Measurements from ENCODE around the gene PIGQ.

The PIGQ gene

GRCh38 chr16:534856-535445 lies 34.8 kb upstream of the PIGQ start:
- DNase-seq, result no peak

- DNase-seq, result peak; percentile 77
These were observed 34.0 kb upstream of the PIGQ start for GRCh38 chr16:535446-536405.

GRCh38 chr16:536746-537145 lies 33.0 kb upstream of the PIGQ start:
- DNase-seq, result no peak

DNA sequence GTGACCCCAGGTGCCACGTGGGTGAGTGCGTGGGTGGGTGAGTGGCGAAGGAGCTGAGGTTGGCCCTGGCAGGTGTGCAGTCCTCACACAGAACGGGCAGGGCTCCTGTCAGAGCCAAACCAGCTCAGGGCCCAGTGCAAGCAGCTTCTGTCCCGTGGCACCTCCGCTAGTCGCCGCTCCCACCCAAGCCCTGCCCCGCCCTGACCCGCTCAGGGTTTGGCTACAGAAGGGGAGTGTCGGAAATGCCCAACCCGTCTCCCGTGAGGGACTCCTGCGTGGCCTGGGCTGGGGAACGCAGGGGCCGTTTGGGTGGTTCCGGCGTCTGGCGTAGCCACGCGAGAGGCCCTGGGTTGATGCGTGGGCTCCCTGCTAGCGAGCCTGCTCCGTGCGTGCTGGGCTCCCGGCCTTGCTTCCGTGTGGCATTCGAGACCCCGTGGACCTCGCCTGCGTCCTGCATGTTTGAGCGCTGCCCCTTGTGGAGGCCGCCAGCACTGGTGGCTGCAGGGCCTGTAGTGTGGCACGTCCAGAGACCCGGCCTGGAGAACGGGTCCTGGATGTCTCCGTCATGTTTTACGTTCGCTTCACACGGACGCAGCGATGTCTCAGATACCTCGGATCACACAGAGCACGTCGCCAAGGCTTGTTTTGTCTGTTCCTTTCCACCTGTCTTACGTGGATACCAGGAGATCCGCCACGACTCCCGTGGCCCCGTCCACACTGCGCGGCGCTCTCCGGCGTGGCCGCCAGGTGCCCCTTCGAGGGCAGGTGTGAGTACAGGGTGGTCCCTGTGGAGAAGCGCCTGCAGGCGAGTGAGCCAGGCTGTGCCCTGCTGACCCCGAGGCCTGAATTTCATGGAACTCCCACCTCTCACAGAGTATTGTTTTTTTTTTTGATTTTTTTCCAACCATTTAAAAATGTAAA lies 32.1 kb upstream of the PIGQ start:
- no peak for DNase-seq

DNA sequence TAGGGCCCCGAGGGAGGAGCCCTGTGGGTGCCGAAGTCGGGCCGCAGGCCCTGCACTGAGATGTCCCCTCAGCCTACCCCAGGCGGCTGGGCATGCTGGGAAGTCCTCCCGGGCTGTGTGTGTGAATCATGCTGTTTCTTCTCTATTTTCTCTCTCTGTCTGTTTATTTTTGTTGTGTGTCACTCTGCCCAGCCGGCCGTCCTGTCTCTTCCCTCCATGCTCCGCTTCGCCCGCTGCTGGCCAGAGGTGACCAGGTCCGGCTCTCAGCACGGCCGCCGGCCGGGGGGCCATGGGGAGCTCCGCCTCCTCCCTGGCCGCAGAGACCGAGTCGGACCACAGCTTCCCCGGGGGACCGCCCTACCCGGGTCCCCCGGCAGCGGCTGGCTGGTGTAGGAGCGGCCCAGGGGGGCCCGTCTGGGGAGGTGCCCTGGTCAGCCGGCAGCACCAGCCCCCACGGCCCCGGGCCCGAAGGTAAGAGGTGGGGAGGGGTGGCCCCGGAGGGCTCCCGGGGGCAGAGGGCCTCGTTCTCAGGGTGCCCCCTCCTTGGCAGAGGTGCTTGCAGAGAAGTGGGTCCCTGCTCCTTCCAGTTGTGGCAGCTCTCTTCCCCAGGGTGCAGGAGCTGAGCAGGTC lies 29.8 kb upstream of the PIGQ start:
- DNase-seq, result peak; percentile 86

- no peak for DNase-seq
These were observed 29.0 kb upstream of the PIGQ start for GRCh38 chr16:540645-541340.

- no peak for DNase-seq
These were observed 26.2 kb upstream of the PIGQ start for GRCh38 chr16:543301-544164.

GRCh38 chr16:544517-544916 lies 25.3 kb upstream of the PIGQ start:
- no peak for DNase-seq

- no peak for DNase-seq
These were observed 22.6 kb upstream of the PIGQ start for GRCh38 chr16:546909-547770.

- DNase-seq, result no peak
These were observed 21.2 kb upstream of the PIGQ start for GRCh38 chr16:548586-548985.

DNA sequence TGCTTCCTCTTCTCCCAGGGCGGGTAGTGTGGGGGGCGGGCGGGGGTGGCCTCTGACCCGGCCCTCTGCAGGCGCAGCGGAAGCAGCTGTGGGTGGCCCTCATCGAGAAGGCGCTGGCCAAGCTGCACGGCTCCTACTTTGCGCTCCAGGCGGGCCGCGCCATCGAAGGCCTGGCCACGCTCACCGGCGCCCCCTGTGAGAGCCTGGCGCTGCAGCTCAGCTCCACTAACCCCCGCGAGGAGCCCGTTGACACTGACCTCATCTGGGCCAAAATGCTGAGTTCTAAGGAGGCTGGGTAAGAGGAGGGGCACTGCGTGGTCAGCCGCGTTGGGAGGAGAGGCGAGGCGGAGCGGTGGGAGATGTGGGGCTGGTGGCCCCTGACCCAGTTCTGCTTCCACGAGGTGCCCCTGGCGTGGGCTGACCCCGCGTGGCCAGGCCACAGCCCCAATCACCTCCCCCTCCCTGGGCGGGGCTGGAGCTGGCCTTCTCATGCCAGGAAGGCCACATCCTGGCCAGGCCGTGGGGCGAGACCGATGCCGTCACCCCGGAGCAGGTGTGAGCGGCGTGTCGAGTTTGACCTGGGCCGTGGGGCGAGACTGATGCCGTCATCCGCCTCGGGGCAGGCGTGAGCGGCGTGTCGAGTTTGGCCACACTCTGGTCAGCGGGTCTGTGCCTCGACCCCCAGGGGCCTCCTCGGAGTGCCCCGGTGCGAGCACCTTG lies 20.1 kb upstream of the PIGQ start:
- no peak for DNase-seq

DNA sequence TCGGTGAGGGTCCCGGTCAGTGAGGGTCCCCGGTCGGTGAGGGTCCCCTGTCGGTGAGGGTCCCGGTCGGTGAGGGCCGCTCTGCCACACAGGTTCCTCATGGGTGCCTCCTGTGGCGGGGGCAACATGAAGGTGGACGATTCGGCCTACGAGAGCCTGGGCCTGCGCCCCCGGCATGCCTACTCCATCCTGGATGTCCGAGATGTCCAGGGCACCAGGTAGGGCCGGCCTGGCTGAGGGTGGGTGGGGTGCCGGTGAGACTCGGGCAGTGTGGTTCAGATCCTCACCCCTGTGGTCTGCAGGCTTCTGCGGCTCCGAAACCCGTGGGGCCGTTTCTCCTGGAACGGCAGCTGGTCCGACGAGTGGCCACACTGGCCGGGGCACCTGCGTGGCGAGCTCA lies 18.6 kb upstream of the PIGQ start:
- no peak for DNase-seq

- DNase-seq, result no peak
These were observed 17.6 kb upstream of the PIGQ start for GRCh38 chr16:552171-552570.

- no peak for DNase-seq
These were observed 16.0 kb upstream of the PIGQ start for GRCh38 chr16:553601-554296.

DNA sequence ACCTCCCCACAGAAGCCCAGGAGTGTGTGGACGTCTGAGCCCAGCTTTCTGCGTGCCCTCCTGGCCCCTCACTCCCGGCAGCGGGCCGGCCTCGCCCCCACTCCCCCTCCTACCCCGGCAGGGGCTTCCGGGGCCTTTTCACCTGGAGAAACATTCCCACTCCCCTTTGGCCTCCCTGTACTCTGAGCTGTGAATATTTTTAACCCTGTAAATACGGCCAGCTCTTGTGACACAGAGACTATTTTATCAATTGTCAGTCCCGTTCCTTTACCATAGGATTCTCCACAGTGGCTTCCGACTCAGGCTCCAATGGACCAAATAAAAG lies 15.5 kb upstream of the PIGQ start:
- DNase-seq, result no peak

DNA sequence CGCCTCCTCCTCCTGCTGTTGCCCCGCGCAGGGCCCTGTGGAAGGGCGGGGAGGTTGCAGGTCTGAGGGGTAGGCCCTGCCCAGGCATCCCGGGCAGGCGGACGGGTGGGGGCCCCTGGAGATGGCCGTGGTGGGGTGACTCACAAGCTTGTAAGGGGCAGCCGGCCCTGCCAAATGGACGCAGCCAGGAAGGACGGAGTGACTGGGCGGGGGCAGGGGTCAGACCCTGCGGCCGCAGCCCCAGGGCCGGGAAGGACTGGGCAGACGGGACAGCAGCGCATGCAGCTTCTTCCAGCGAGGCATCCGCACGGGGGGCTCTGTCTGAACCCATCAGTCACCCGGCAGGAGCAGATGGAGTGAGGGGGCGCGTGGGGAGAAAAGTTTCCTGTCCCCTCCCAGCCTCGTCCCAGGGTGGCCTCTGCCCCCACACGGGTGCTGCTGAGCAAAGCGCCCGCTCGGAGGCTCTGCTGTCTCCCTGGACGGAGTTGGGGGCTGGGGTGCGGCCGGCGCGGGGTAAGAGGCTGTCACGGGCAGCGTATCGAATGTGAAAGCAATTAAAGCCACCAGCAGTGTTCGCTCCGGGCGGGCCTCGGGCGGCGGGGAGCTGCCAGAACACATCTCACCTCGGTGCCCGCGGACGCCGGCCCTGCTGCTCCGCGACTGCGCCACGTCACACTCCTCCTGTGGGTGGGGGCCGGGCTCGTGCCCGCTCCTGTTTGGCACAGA lies 15.0 kb upstream of the PIGQ start:
- peak; percentile 68 for DNase-seq

GRCh38 chr16:555528-556473 lies 14.0 kb upstream of the PIGQ start:
- no peak for DNase-seq
